T-helper 1 cell treated with Interleukin-12 subunit alpha and Interleukin-12 subunit beta and Interleukin-4 antibody, amounts not matched to agents 30 ng/mL and 1 ng/mL, for 36 hours (primary cell): ENCODE results near the gene MAP7D1. TPM values are rescaled to one million over a fixed set of nuclear protein-coding genes. Genes with fewer than 3 reads are reported as not detected.
"Not testable (repeated sequence)": the region's sequence is repeated elsewhere in the genome, so short reads cannot be mapped to it uniquely, and the experiment has no call there.

Experiments
- intact Hi-C: fragments of 100-400 bp; cut with micrococcal nuclease; formaldehyde crosslinking; loops from one replicate; pipeline ENCODE4 v1.15.1; 2024
- total RNA-seq: library from RNA; stranded (reverse); gene quantifications from 2 replicates; pipeline ENCODE4 v1.2.3, GENCODE V29; 2022

MAP7D1 gene
- total RNA-seq, 1 donor from 2014 or later, result 260 TPM

DNA sequence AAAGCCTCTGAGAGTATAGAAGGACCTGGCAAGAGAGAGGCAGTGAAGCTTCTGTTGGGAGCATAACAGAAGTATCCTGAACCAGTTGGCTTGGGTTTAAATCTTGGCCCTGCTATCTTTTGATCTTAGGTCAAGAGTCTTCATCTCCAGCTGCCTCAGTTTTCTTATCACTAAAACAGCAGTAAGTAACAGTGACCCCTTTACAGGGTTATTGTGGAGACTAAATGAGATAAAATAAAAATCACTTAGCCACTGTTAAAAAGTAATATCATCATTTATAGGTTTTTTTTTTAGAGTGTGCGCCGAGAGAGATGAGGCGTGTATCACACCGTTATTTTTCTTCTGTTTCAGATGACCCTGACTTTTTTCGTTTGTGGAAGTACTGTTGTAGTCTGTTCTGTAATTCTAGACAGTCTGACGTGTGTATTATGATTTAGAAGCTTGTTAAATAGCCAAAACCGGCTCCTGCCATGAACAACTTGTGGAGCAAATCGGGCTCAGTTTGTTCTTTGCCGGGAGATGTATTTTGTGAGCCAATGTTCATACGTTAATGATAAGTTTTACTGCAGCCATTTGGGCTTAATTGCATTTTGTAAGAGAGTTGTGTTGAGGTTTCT, 69.4 kb downstream of the MAP7D1 start:
- intact Hi-C loops, result loop anchor here (2.0 kb wide), 2 partner anchors 295 to 1465 kb away; partner anchors contain the start of gene AGO3

DNA sequence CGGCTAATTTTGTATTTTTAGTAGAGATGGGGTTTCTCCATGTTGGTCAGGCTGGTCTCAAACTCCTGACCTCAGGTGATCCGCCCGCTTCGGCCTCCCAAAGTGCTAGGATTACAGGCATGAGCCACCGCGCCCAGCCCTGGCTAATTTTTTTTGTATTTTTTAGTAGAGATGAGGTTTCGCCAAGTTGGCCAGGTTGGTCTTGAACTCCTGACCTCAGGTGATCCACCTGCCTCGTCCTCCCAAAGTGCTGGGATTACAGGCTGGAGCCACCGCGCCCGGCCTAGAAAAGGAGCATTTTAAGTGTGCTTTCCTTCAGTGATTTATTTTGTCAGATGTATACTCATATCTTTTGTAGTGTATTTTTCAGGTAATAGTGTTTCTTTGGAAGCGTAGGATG, 74.3 kb downstream of the MAP7D1 start:
- intact Hi-C loops, result not testable (repeated sequence)

Other genes with a start within 250 kb of the MAP7D1 start
- gene AGO3, start 225.1 kb upstream of the MAP7D1 start, total RNA-seq, result 31.0 and 31.1 TPM in 2 replicates
- 0.12 TPM in 1 of 2 replicates, not detected in the other for gene TEKT2, start 72.1 kb upstream of the MAP7D1 start, total RNA-seq
- 24.9 and 27.6 TPM in 2 replicates for gene ADPRS, start 67.3 kb upstream of the MAP7D1 start, total RNA-seq
- not detected in 2 replicates for gene COL8A2, start 30.9 kb upstream of the MAP7D1 start, total RNA-seq
- 62.8 and 65.8 TPM in 2 replicates for gene TRAPPC3, start 6.7 kb upstream of the MAP7D1 start, total RNA-seq
- gene THRAP3, start 68.3 kb downstream of the MAP7D1 start, total RNA-seq, result 139 and 146 TPM in 2 replicates
- gene SH3D21, start 150.2 kb downstream of the MAP7D1 start, total RNA-seq, result 6.5 and 7.2 TPM in 2 replicates
- gene EVA1B, start 167.5 kb downstream of the MAP7D1 start, total RNA-seq, result 11.6 and 11.9 TPM in 2 replicates
- 64.6 and 65.7 TPM in 2 replicates for gene STK40, start 229.8 kb downstream of the MAP7D1 start, total RNA-seq
- 48.3 and 48.6 TPM in 2 replicates for gene LSM10, start 241.7 kb downstream of the MAP7D1 start, total RNA-seq